Tibial nerve (tissue), 4 donors: ENCODE data around the gene BCL3. TPM values are rescaled to one million over a fixed set of nuclear protein-coding genes. Genes with fewer than 3 reads are reported as not detected.

Source experiments
- DNase-seq, 2 donors: peaks; one replicate each; pipeline ENCODE4 v3.0.0-alpha.2; 2019; ENCODE audit warnings: low spot score in 2 of 2
- H3K27ac ChIP-seq, 4 donors: fragments of 200-600 bp; sonication (generic) in 3 of 4; one replicate each; pipeline ENCODE4 v1.5.1; 2017 to 2019; ENCODE audit warnings: mild to moderate bottlenecking in 1 of 4
- H3K27me3 ChIP-seq, 2 donors: fragments of 200-600 bp; sonication (generic) in 1 of 2; one replicate each; pipeline versions ENCODE4 v1.5.1 to v1.6.0; 2017 to 2019
- H3K36me3 ChIP-seq, 3 donors: fragments of 200-600 bp; sonication (generic); one replicate each; pipeline ENCODE4 v1.5.1; 2018 to 2019
- H3K4me1 ChIP-seq, 4 donors: fragments of 200-600 bp; sonication (generic) in 3 of 4; one replicate each; pipeline ENCODE4 v1.5.1; 2017 to 2019
- H3K4me3 ChIP-seq, 4 donors: fragments of 200-600 bp; sonication (generic) in 3 of 4; one replicate each; pipeline ENCODE4 v1.5.1; 2017 to 2019; ENCODE audit warnings: mild to moderate bottlenecking in 1 of 4, moderate library complexity in 1 of 4
- H3K9me3 ChIP-seq, 4 donors: fragments of 200-600 bp; sonication (generic) in 3 of 4; one replicate each; pipeline ENCODE4 v1.5.1; 2017 to 2019
- CTCF ChIP-seq, 5 experiments: fragments of 200-600 bp in 3 of 5; fragments of 450-650 bp in 2 of 5; sonication (generic) in 3 of 5; IDR thresholded peaks; one replicate each; pipeline ENCODE4 v1.5.1; 2016 to 2019; ENCODE audit warnings: antibody characterized with exemption in 5 of 5, mild to moderate bottlenecking in 3 of 5, moderate library complexity in 2 of 5
- EP300 ChIP-seq, 2 donors: sonication (generic); formaldehyde crosslinking; IDR thresholded peaks; one replicate each; pipeline ENCODE4 v1.6.1; 2017; ENCODE audit warnings: antibody characterized with exemption in 2 of 2, mild to moderate bottlenecking in 1 of 2
- POLR2A ChIP-seq, 2 donors: fragments of 450-650 bp; IDR thresholded peaks; one replicate each; pipeline ENCODE4 v1.6.1; 2017; ENCODE audit warnings: antibody characterized with exemption in 2 of 2, mild to moderate bottlenecking in 2 of 2, moderate library complexity in 2 of 2
- WGBS, 2 donors: methylation state at CpG; one replicate each; pipeline ENCODE4 v1.1.5; 2018; 5-methylcytosine and 5-hydroxymethylcytosine counted together
- small RNA-seq: library from RNA; depleted of rRNA; stranded (forward); fragments of <200 nt; gene quantifications from one replicate; pipeline ENCODE3, GENCODE V24; 2016
- total RNA-seq, 4 donors: library from RNA; depleted of rRNA; stranded (reverse); fragments of >200 nt; gene quantifications; one replicate each; pipeline ENCODE4 v1.1.0, GENCODE V29; 2016

Gene BCL3
- total RNA-seq, 4 donors from 2014 or later: 10.3 to 37.8 (median 18.0) TPM

GRCh38 chr19:44808463-44809371 is 60.2 kb downstream of the BCL3 start, which contains the start of gene BCAM:
Gene BCAM (plus strand): TSS chr19:44809103. CDS start chr19:44809125, 22 bp downstream.
- peak within 1 kb of the TSS; percentile 56 to 90 (median 79) for H3K27ac ChIP-seq
- peak in 1 of 2 donors; percentile 59 for TF ChIP-seq EP300 (IDR thresholded peaks at IDR 0.05)
- peak in 1 of 2 donors; percentile 32 for TF ChIP-seq POLR2A (IDR thresholded peaks at IDR 0.05)
- no peak for TF ChIP-seq CTCF (IDR thresholded peaks at IDR 0.05)
- DNase-seq: peak; percentile 55 to 57
- no peaks in the 10 kb centered on the region for H3K27me3 ChIP-seq
- peaks cover 0 to 16% (median 0%) of the 10 kb centered on the region in 3 donors for H3K36me3 ChIP-seq
- peaks cover 0 to 6% (median 0%) of the 10 kb centered on the region in 4 donors for H3K9me3 ChIP-seq
- H3K4me3 ChIP-seq: peak within 1 kb of the TSS; percentile 37 to 66 (median 48)
- peaks cover 0 to 49% (median 23%) of the 10 kb centered on the region in 4 donors for H3K4me1 ChIP-seq
- 1% methylated on average over 40 to 45 of the region's 59 CpGs for WGBS, 2 donors

Small RNA genes within 50 kb of the gene (small RNA-seq; reads per million reads assigned to genes)
- not detected for gene RF00156
- gene RF00285: not detected

Other genes starting within 250 kb of the BCL3 start
- gene ZNF180, start 248.2 kb upstream of the BCL3 start, total RNA-seq: 10 to 100 TPM; 12.9 to 38.9 (median 15.7) TPM
- not detected for gene CEACAM20, start 219.0 kb upstream of the BCL3 start, total RNA-seq
- gene IGSF23, start 135.1 kb upstream of the BCL3 start, total RNA-seq: not detected
- gene PVR, start 104.8 kb upstream of the BCL3 start, total RNA-seq: 10 to 100 TPM; 55.3 to 71.4 (median 69.6) TPM
- 10 to 100 TPM; 10.9 to 38.7 (median 15.4) TPM for gene CEACAM19, start 77.2 kb upstream of the BCL3 start, total RNA-seq
- not detected for gene CEACAM16, start 49.6 kb upstream of the BCL3 start, total RNA-seq
- gene CBLC, start 29.2 kb downstream of the BCL3 start, total RNA-seq: not detected
- gene BCAM, start 60.4 kb downstream of the BCL3 start, total RNA-seq: 100 to 1,000 TPM in 1 of 4 donors, 10 to 100 TPM in 3; 83.5 to 139 (median 90.9) TPM
- 100 to 1,000 TPM in 1 of 4 donors, 10 to 100 TPM in 3; 63.2 to 126 (median 90.4) TPM for gene NECTIN2, start 97.6 kb downstream of the BCL3 start, total RNA-seq
- 10 to 100 TPM; 30.8 to 75.9 (median 48.6) TPM for gene TOMM40, start 142.5 kb downstream of the BCL3 start, total RNA-seq
- gene APOE, start 157.1 kb downstream of the BCL3 start, total RNA-seq: 100 to 1,000 TPM; 126 to 316 (median 163) TPM
- gene APOC1, start 165.9 kb downstream of the BCL3 start, total RNA-seq: 100 to 1,000 TPM in 1 of 4 donors, 10 to 100 TPM in 3; 17.2 to 213 (median 49.9) TPM
- not detected for gene APOC4, start 193.5 kb downstream of the BCL3 start, total RNA-seq
- 1 to 10 TPM in 1 of 4 donors, under 1 TPM in 1, not detected in 2; 0.90 to 2.0 TPM for gene APOC2, start 197.3 kb downstream of the BCL3 start, total RNA-seq
- gene CLPTM1, start 206.7 kb downstream of the BCL3 start, total RNA-seq: 10 to 100 TPM; 52.3 to 89.4 (median 74.5) TPM